Measurements from ENCODE around the gene BRIP1. TPM values are rescaled to one million over a fixed set of nuclear protein-coding genes. Genes with fewer than 3 reads are reported as not detected.

The BRIP1 gene
- total RNA-seq, 2 donors from 2014 or later, result 1.3 to 3.9 TPM

DNA sequence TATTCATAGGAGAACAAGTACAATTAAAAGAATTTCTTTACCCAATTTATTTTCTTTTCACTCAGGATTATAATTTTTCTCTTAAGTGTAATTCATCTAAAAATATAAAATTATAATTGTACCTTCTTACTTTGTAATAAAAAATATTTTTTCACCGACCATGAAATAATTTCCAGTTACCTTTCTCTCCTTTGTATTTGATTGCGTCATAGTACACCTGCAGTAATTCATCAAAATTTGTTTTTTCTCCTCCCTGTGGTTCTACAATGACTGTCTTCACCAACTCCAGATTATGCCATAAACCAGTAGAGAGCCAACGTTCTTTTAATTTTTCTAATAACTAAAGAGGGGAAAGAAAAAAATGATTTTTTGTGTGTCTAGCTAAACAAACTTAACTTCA, 119.1 kb downstream of the BRIP1 start:
- intact Hi-C loops (cut with DNase I), result no loop called here
- Histone ChIP-seq H3K4me1 (replicated peaks) (no peaks in the 10 kb centered on the region), H3K4me3 (no peak overlapping the region), H3K27me3 (replicated peaks; ENCODE audit: insufficient read depth) (no peaks in the 10 kb centered on the region), H3K36me3 (no peaks in the 10 kb centered on the region), H3K27ac (no peak overlapping the region), H3K9me3 (no peaks in the 10 kb centered on the region)
- TF ChIP-seq, protein P1, sequence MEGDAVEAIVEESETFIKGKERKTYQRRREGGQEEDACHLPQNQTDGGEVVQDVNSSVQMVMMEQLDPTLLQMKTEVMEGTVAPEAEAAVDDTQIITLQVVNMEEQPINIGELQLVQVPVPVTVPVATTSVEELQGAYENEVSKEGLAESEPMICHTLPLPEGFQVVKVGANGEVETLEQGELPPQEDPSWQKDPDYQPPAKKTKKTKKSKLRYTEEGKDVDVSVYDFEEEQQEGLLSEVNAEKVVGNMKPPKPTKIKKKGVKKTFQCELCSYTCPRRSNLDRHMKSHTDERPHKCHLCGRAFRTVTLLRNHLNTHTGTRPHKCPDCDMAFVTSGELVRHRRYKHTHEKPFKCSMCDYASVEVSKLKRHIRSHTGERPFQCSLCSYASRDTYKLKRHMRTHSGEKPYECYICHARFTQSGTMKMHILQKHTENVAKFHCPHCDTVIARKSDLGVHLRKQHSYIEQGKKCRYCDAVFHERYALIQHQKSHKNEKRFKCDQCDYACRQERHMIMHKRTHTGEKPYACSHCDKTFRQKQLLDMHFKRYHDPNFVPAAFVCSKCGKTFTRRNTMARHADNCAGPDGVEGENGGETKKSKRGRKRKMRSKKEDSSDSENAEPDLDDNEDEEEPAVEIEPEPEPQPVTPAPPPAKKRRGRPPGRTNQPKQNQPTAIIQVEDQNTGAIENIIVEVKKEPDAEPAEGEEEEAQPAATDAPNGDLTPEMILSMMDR (IDR thresholded peaks at IDR 0.05), result no peak
- TF ChIP-seq POLR2AphosphoS5 (IDR thresholded peaks at IDR 0.05), result no peak
- TF ChIP-seq POLR2A (IDR thresholded peaks at IDR 0.05), result no peak
- 95% methylated on average over 3 of the region's 3 CpGs for WGBS
- DNase-seq (ENCODE audit: low spot score), result no peak

DNA sequence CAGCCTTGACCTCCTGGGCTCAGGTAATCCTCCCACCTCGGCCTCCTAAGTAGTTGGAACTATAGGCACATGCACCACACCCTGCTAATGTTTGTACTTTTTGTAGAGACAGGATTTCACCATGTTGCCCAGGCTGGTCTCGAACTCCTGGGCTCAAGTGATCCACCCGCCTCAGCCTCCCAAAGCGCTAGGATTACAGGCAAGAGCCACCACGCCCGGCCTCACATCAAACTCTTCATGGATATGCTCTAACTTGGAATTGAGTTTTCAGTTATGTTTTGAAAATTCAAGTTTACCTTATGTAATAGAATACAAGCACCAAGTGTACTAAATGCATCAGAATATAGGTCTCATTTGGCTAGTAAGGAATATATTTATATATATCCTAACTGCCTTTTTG, 119.6 kb downstream of the BRIP1 start:
- no peaks in the 10 kb centered on the region for H3K27me3 ChIP-seq (replicated peaks; ENCODE audit: insufficient read depth)
- intact Hi-C loops (cut with DNase I), result no loop called here
- H3K4me1 ChIP-seq (replicated peaks), result no peaks in the 10 kb centered on the region
- no peak for TF ChIP-seq POLR2AphosphoS5 (IDR thresholded peaks at IDR 0.05)
- TF ChIP-seq, protein P1 (IDR thresholded peaks at IDR 0.05), result no peak
- TF ChIP-seq POLR2A (IDR thresholded peaks at IDR 0.05), result no peak
- no peak for DNase-seq (ENCODE audit: low spot score)
- H3K4me3 ChIP-seq, result no peak overlapping the region
- no peaks in the 10 kb centered on the region for H3K36me3 ChIP-seq
- WGBS, result 98% methylated on average over 6 of the region's 6 CpGs
- no peak overlapping the region for H3K27ac ChIP-seq
- no peaks in the 10 kb centered on the region for H3K9me3 ChIP-seq

- TF ChIP-seq POLR2A (IDR thresholded peaks at IDR 0.05), result no peak
- TF ChIP-seq, protein P1 (IDR thresholded peaks at IDR 0.05), result no peak
- TF ChIP-seq POLR2AphosphoS5 (IDR thresholded peaks at IDR 0.05), result no peak
- intact Hi-C loops (cut with DNase I), result no loop called here
- DNase-seq (ENCODE audit: low spot score), result no peak
- H3K4me3 ChIP-seq, result no peak overlapping the region
- no peaks in the 10 kb centered on the region for H3K27me3 ChIP-seq (replicated peaks; ENCODE audit: insufficient read depth)
- no peaks in the 10 kb centered on the region for H3K36me3 ChIP-seq
- no peaks in the 10 kb centered on the region for H3K4me1 ChIP-seq (replicated peaks)
- no peaks in the 10 kb centered on the region for H3K9me3 ChIP-seq
- H3K27ac ChIP-seq, result no peak overlapping the region
These were observed 124.3 kb downstream of the BRIP1 start for GRCh38 chr17:61739002-61739401.

DNA sequence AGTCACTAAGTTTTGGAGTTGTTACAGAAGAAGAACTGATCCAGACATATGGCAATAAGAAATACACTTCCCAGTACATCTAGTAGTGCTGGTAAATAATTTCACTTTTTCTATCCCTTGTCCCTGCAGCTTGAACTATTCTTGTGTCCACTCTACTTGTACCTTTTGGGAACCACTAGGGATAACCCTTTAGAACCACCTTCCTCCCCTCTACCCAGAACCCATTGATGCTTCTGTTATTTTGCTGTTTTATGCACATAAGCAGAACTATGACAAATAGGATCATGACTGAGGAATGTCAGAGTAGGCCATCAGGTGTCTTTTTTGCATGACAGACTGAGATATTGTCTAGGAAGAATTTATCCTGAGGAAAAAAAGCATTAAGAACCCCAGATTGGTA, 125.1 kb downstream of the BRIP1 start:
- H3K9me3 ChIP-seq, result no peaks in the 10 kb centered on the region
- no peak overlapping the region for H3K4me3 ChIP-seq
- H3K36me3 ChIP-seq, result no peaks in the 10 kb centered on the region
- no peaks in the 10 kb centered on the region for H3K4me1 ChIP-seq (replicated peaks)
- TF ChIP-seq POLR2A (IDR thresholded peaks at IDR 0.05) (no peak), POLR2AphosphoS5 (IDR thresholded peaks at IDR 0.05) (no peak)
- TF ChIP-seq, protein P1 (IDR thresholded peaks at IDR 0.05), result no peak
- H3K27ac ChIP-seq, result no peak overlapping the region
- H3K27me3 ChIP-seq (replicated peaks; ENCODE audit: insufficient read depth), result no peaks in the 10 kb centered on the region
- intact Hi-C loops (cut with DNase I), result no loop called here
- no peak for DNase-seq (ENCODE audit: low spot score)

GRCh38 chr17:61737820-61738219, 125.5 kb downstream of the BRIP1 start:
- intact Hi-C loops (cut with DNase I), result no loop called here
- no peak for DNase-seq (ENCODE audit: low spot score)
- H3K4me3 ChIP-seq, result no peak overlapping the region
- no peak overlapping the region for H3K27ac ChIP-seq
- no peaks in the 10 kb centered on the region for H3K9me3 ChIP-seq
- TF ChIP-seq, protein P1 (IDR thresholded peaks at IDR 0.05), result no peak
- TF ChIP-seq POLR2A (IDR thresholded peaks at IDR 0.05) (no peak), POLR2AphosphoS5 (IDR thresholded peaks at IDR 0.05) (no peak)
- no peaks in the 10 kb centered on the region for H3K27me3 ChIP-seq (replicated peaks; ENCODE audit: insufficient read depth)
- no peaks in the 10 kb centered on the region for H3K36me3 ChIP-seq
- H3K4me1 ChIP-seq (replicated peaks), result no peaks in the 10 kb centered on the region
- 98% methylated on average over 4 of the region's 4 CpGs for WGBS

Data from prostate gland (tissue), 2 donors.